ENCODE results near the gene CAMSAP2. TPM values are rescaled to one million over a fixed set of nuclear protein-coding genes. Genes with fewer than 3 reads are reported as not detected.
A peak's percentile ranks its signal among the peaks of the same experiment; 100 is the strongest.
"Not testable (repeated sequence)": the region's sequence is repeated elsewhere in the genome, so short reads cannot be mapped to it uniquely, and the experiment has no call there.

Gene CAMSAP2
- total RNA-seq, 1 donor from 2014 or later, result 49.4 TPM

- Histone ChIP-seq H3K27me3 (ENCODE audit: insufficient read depth, low read length) (no peaks in the 10 kb centered on the region), H3K27ac (ENCODE audit: low read depth, low read length) (no peak overlapping the region), H3K4me1 (ENCODE audit: insufficient read depth, low read length) (no peaks in the 10 kb centered on the region), H3K4me2 (ENCODE audit: low read length) (no peak overlapping the region), H3K36me3 (ENCODE audit: insufficient read depth, low read length) (no peaks in the 10 kb centered on the region), H3K9me3 (ENCODE audit: insufficient read depth, low read depth, low read length) (no peaks in the 10 kb centered on the region), H4K20me1 (ENCODE audit: insufficient read depth, low read length) (peaks cover 88% of the 10 kb centered on the region), H2AFZ (ENCODE audit: low read depth, low read length) (no peak overlapping the region), H3K9ac (ENCODE audit: low read length) (no peak overlapping the region), H3K4me3 (ENCODE audit: insufficient read depth, low read depth, low read length) (no peak overlapping the region), H3K79me2 (ENCODE audit: insufficient read depth, low read length) (peaks cover 98% of the 10 kb centered on the region)
- no peak for FAIRE-seq
- no peak for DNase-seq (ENCODE audit: low read depth)
- no peaks in the 10 kb centered on the region for H3K27me3 Mint-ChIP-seq (ENCODE audit: low read depth, unreplicated experiment)
- peaks cover 9% of the 10 kb centered on the region for H3K36me3 Mint-ChIP-seq (ENCODE audit: low read depth, unreplicated experiment)
- peaks cover 2% of the 10 kb centered on the region for H3K9me3 Mint-ChIP-seq (ENCODE audit: unreplicated experiment)
- no peak overlapping the region for H3K27ac Mint-ChIP-seq (ENCODE audit: unreplicated experiment)
- TF ChIP-seq CTCF (IDR thresholded peaks at IDR 0.05; ENCODE audit: insufficient read depth, low read depth, low read length) (no peak), EZH2 (IDR thresholded peaks at IDR 0.05; ENCODE audit: insufficient read depth, low read length) (no peak)
- H3K4me1 Mint-ChIP-seq (ENCODE audit: low read depth, unreplicated experiment), result peaks cover 17% of the 10 kb centered on the region
- H3K4me3 Mint-ChIP-seq (ENCODE audit: unreplicated experiment), result no peak overlapping the region
These were observed 10.4 kb downstream of the CAMSAP2 start for GRCh38 chr1:200749090-200749489.

- peaks cover 87% of the 10 kb centered on the region for H4K20me1 ChIP-seq (ENCODE audit: insufficient read depth, low read length)
- not testable (repeated sequence) for H3K4me3 Mint-ChIP-seq (ENCODE audit: unreplicated experiment); H3K9ac ChIP-seq (ENCODE audit: low read length); H3K36me3 ChIP-seq (ENCODE audit: insufficient read depth, low read length); H2AFZ ChIP-seq (ENCODE audit: low read depth, low read length); H3K9me3 Mint-ChIP-seq (ENCODE audit: unreplicated experiment); H3K9me3 ChIP-seq (ENCODE audit: insufficient read depth, low read depth, low read length); H3K27me3 ChIP-seq (ENCODE audit: insufficient read depth, low read length); H3K27me3 Mint-ChIP-seq (ENCODE audit: low read depth, unreplicated experiment); H3K4me2 ChIP-seq (ENCODE audit: low read length); H3K27ac ChIP-seq (ENCODE audit: low read depth, low read length); H3K4me3 ChIP-seq (ENCODE audit: insufficient read depth, low read depth, low read length); H3K36me3 Mint-ChIP-seq (ENCODE audit: low read depth, unreplicated experiment); H3K27ac Mint-ChIP-seq (ENCODE audit: unreplicated experiment); H3K4me1 ChIP-seq (ENCODE audit: insufficient read depth, low read length); FAIRE-seq
- peaks cover 15% of the 10 kb centered on the region for H3K4me1 Mint-ChIP-seq (ENCODE audit: low read depth, unreplicated experiment)
- DNase-seq (ENCODE audit: low read depth), result peak; percentile 17
- peaks cover 97% of the 10 kb centered on the region for H3K79me2 ChIP-seq (ENCODE audit: insufficient read depth, low read length)
These were observed 12.1 kb downstream of the CAMSAP2 start for GRCh38 chr1:200750749-200751148.

GRCh38 chr1:200751717-200752116, 13.0 kb downstream of the CAMSAP2 start:
- Histone ChIP-seq H3K27ac (ENCODE audit: low read depth, low read length) (no peak overlapping the region), H3K27me3 (ENCODE audit: insufficient read depth, low read length) (no peaks in the 10 kb centered on the region), H4K20me1 (ENCODE audit: insufficient read depth, low read length) (peaks cover 88% of the 10 kb centered on the region), H3K9me3 (ENCODE audit: insufficient read depth, low read depth, low read length) (no peaks in the 10 kb centered on the region), H2AFZ (ENCODE audit: low read depth, low read length) (no peak overlapping the region), H3K4me1 (ENCODE audit: insufficient read depth, low read length) (no peaks in the 10 kb centered on the region), H3K36me3 (ENCODE audit: insufficient read depth, low read length) (peaks cover 2% of the 10 kb centered on the region), H3K4me2 (ENCODE audit: low read length) (no peak overlapping the region), H3K9ac (ENCODE audit: low read length) (no peak overlapping the region), H3K4me3 (ENCODE audit: insufficient read depth, low read depth, low read length) (no peak overlapping the region), H3K79me2 (ENCODE audit: insufficient read depth, low read length) (peaks cover 99% of the 10 kb centered on the region)
- H3K27me3 Mint-ChIP-seq (ENCODE audit: low read depth, unreplicated experiment), result no peaks in the 10 kb centered on the region
- H3K36me3 Mint-ChIP-seq (ENCODE audit: low read depth, unreplicated experiment), result peaks cover 7% of the 10 kb centered on the region
- H3K9me3 Mint-ChIP-seq (ENCODE audit: unreplicated experiment), result no peaks in the 10 kb centered on the region
- no peak for FAIRE-seq
- peak; percentile 30 for DNase-seq (ENCODE audit: low read depth)
- H3K4me1 Mint-ChIP-seq (ENCODE audit: low read depth, unreplicated experiment), result peaks cover 17% of the 10 kb centered on the region
- H3K4me3 Mint-ChIP-seq (ENCODE audit: unreplicated experiment), result no peak overlapping the region
- TF ChIP-seq EZH2 (IDR thresholded peaks at IDR 0.05; ENCODE audit: insufficient read depth, low read length) (no peak), CTCF (IDR thresholded peaks at IDR 0.05; ENCODE audit: insufficient read depth, low read depth, low read length) (no peak)
- H3K27ac Mint-ChIP-seq (ENCODE audit: unreplicated experiment), result no peak overlapping the region
